Endothelial cell of umbilical vein (primary cell): Measurements from ENCODE around the gene BLOC1S3.

Experiments
- POLR2A ChIP-seq: IDR thresholded peaks from 2 replicates; pipeline ENCODE4 v1.6.1; 2012; ENCODE audit warnings: low read depth, mild to moderate bottlenecking, control low read depth, low read length
- TF ChIP-seq, protein P1 (sequence below), 2 donors: IDR thresholded peaks; 1 replicate in 1 of 2; 2 replicates in 1 of 2; pipeline ENCODE4 v1.5.1; 2011; ENCODE audit warnings: low read length in 2 of 2, mild to moderate bottlenecking in 2 of 2, moderate library complexity in 2 of 2, control low read depth in 1 of 2, inconsistent platforms in 1 of 2, low read depth in 1 of 2; ENCODE audit not compliant: insufficient read depth in 1 of 2; ENCODE audit errors: extremely low read depth in 1 of 2

DNA sequence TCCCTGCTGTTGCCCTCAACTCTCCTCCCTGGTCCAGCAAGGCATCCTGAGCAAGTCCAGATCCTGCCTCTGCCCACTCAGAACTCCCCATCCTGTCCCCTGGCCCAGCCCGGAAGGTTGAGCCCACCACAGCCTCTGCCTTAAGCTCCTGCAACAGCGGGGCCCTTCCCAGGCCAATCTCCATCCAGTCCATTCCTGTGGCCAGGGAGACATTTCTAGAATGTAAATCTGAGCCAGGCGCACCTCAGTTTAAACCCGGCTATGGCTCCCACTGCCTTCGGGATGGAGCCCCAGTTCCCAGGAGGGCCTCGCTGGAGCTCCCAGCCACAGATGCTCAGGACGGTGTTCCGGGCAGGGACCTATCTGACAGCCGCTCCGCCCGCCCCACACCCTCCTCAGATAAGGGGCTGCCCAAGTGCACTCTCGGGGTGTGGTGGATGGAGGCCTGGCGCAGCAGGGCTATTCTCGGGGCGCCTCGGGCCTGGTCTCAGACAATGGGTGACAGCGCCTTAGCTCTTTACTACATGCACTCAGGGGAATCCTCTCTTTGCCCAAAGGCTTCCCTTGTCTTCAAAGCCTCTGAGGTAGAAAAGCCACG is 5.9 kb upstream of the BLOC1S3 start:
- TF ChIP-seq POLR2A, result no peak
- TF ChIP-seq, protein P1, sequence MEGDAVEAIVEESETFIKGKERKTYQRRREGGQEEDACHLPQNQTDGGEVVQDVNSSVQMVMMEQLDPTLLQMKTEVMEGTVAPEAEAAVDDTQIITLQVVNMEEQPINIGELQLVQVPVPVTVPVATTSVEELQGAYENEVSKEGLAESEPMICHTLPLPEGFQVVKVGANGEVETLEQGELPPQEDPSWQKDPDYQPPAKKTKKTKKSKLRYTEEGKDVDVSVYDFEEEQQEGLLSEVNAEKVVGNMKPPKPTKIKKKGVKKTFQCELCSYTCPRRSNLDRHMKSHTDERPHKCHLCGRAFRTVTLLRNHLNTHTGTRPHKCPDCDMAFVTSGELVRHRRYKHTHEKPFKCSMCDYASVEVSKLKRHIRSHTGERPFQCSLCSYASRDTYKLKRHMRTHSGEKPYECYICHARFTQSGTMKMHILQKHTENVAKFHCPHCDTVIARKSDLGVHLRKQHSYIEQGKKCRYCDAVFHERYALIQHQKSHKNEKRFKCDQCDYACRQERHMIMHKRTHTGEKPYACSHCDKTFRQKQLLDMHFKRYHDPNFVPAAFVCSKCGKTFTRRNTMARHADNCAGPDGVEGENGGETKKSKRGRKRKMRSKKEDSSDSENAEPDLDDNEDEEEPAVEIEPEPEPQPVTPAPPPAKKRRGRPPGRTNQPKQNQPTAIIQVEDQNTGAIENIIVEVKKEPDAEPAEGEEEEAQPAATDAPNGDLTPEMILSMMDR (IDR thresholded peaks at IDR 0.05; ENCODE audit: extremely low read depth in 1 of 2, insufficient read depth in 1 of 2, low read depth in 1 of 2, low read length in 2 of 2), result no peak
